GM12878 (cell line): ENCODE data around the gene SASH1. TPM values are rescaled to one million over a fixed set of nuclear protein-coding genes. Genes with fewer than 3 reads are reported as not detected.

ENCODE experiments used
- ATAC-seq: fragments of 200-7000 bp; cut with Tn5 transposase; 3 replicates; pipeline ENCODE4 v1.9.1; 2020; ENCODE audit warnings: mild to moderate bottlenecking, moderate library complexity
- BruUV-seq: library from RNA; stranded (reverse); fragments of 400-500 nt; replicated peaks from 2 replicates; lab custom pipeline; 2021; lab: Mats Ljungman, UMichigan
- CTCF ChIA-PET: fragments of 300-600 bp; sonication (Branson Sonifier 250); formaldehyde crosslinking; extraction: SDS; loops from one replicate; lab custom pipeline; 2021; ENCODE audit warnings: inconsistent platforms; lab: Yijun Ruan, JAX
- POLR2A ChIA-PET: fragments of 350-600 bp; formaldehyde crosslinking; extraction: SDS; loops from one replicate; lab custom pipeline; 2021; ENCODE audit warnings: inconsistent platforms; lab: Charles Lee
- RAD21 ChIA-PET: fragments of 300-600 bp; sonication (Branson Sonifier 250); formaldehyde crosslinking; loops from one replicate; lab custom pipeline; 2023; ENCODE audit warnings: antibody characterized with exemption; ENCODE audit not compliant: unreplicated experiment; lab: Charles Lee
- SMC1A ChIA-PET: fragments of 300-600 bp; sonication (Branson Sonifier 250); formaldehyde crosslinking; loops from one replicate; lab custom pipeline; 2023; ENCODE audit not compliant: unreplicated experiment, uncharacterized antibody; lab: Charles Lee
- DNase-seq: peaks from one replicate; pipeline ENCODE4 v3.0.0-alpha.2; 2011; ENCODE audit warnings: low read depth, low spot score
- FAIRE-seq: peaks from 3 replicates; lab custom pipeline; 2011; peaks lifted over from hg19 to GRCh38; lab: Jason Lieb, UNC
- H2AFZ ChIP-seq: 2 replicates; pipeline ENCODE4 v1.6.0; 2011; ENCODE audit warnings: low read depth, low read length, control low read depth; ENCODE audit not compliant: control insufficient read depth
- H3K27ac ChIP-seq: 2 replicates; pipeline ENCODE4 v1.5.1; 2011; ENCODE audit warnings: control low read depth; ENCODE audit not compliant: control insufficient read depth, insufficient read depth
- H3K27me3 ChIP-seq, 2 experiments: replicated peaks in 1 of 2; 2 replicates each; pipeline versions ENCODE4 v1.6.0 to v1.6.1; 2011; ENCODE audit warnings: low read length in 1 of 2; ENCODE audit not compliant: control insufficient read depth in 2 of 2, insufficient read depth in 2 of 2
- H3K36me3 ChIP-seq, 2 experiments: 2 replicates each; pipeline ENCODE4 v1.5.1; 2011; ENCODE audit warnings: low read length in 1 of 2; ENCODE audit not compliant: control insufficient read depth in 2 of 2, insufficient read depth in 2 of 2
- H3K4me1 ChIP-seq: 2 replicates; pipeline ENCODE4 v1.6.1; 2011; ENCODE audit warnings: mild to moderate bottlenecking, low read length, moderate library complexity, mixed read lengths; ENCODE audit not compliant: control insufficient read depth, insufficient read depth
- H3K4me2 ChIP-seq: 2 replicates; pipeline ENCODE4 v1.6.0; 2011; ENCODE audit warnings: control low read depth; ENCODE audit not compliant: control insufficient read depth, insufficient read depth
- H3K4me3 ChIP-seq: fragments of 200-600 bp; sonication (generic); 2 replicates; pipeline ENCODE4 v1.5.1; 2016
- H3K79me2 ChIP-seq: 2 replicates; pipeline ENCODE4 v1.6.0; 2011; ENCODE audit warnings: low read length; ENCODE audit not compliant: control insufficient read depth, insufficient read depth
- H3K9ac ChIP-seq: 2 replicates; pipeline ENCODE4 v1.8.0; 2011; ENCODE audit warnings: low read length, control low read depth, mixed read lengths; ENCODE audit not compliant: control insufficient read depth, insufficient read depth
- H3K9me3 ChIP-seq: replicated peaks from 3 replicates; pipeline ENCODE4 v1.5.1; 2011; ENCODE audit warnings: mild to moderate bottlenecking, low read length; ENCODE audit not compliant: control insufficient read depth, insufficient read depth
- H4K20me1 ChIP-seq: 2 replicates; pipeline ENCODE4 v1.6.0; 2011; ENCODE audit not compliant: control insufficient read depth, insufficient read depth
- DPF2 ChIP-seq: fragments of 450-650 bp; IDR thresholded peaks from 2 replicates; pipeline ENCODE4 v1.6.1; 2017; ENCODE audit warnings: mild to moderate bottlenecking
- EZH2 ChIP-seq: IDR thresholded peaks from 2 replicates; pipeline ENCODE4 v1.6.1; 2012; ENCODE audit warnings: low read depth, mild to moderate bottlenecking, control low read depth, inconsistent platforms, low read length, borderline replicate concordance; ENCODE audit not compliant: control insufficient read depth
- MXI1 ChIP-seq: fragments of 150-350 bp; IDR thresholded peaks from 2 replicates; pipeline ENCODE4 v1.6.1; 2011; ENCODE audit warnings: low read depth, mild to moderate bottlenecking, inconsistent platforms, low read length, improper control_type of control experiment
- NFIC ChIP-seq: IDR thresholded peaks from 2 replicates; pipeline ENCODE4 v1.6.1; 2012; ENCODE audit warnings: low read depth, mild to moderate bottlenecking, inconsistent platforms, low read length, moderate library complexity
- RCOR1 ChIP-seq: conservative IDR thresholded peaks from 2 replicates; pipeline ENCODE4 v1.6.1; 2012; ENCODE audit warnings: low read depth, low read length, improper control_type of control experiment
- ZBED1 ChIP-seq: IDR thresholded peaks from 2 replicates; pipeline ENCODE4 v1.6.1; 2016; ENCODE audit warnings: borderline replicate concordance
- WGBS: methylation state at CpG from one replicate; pipeline ENCODE4 v1.1.6; 2016; ENCODE audit warnings: low lambda C conversion rate; ENCODE audit not compliant: insufficient replicate concordance, insufficient coverage; ENCODE audit errors: missing lambda C conversion rate; 5-methylcytosine and 5-hydroxymethylcytosine counted together
- in situ Hi-C: fragments of 300-500 bp; cut with MboI; formaldehyde crosslinking; loops from 9 replicates; pipeline ENCODE4 v1.14.3; 2018; ENCODE audit warnings: mixed read lengths
- intact Hi-C: fragments of 100-400 bp; cut with micrococcal nuclease; formaldehyde crosslinking; loops from one replicate; pipeline ENCODE4 v1.14.2; 2022; ENCODE audit not compliant: unreplicated experiment
- polyA plus RNA-seq, 11 experiments: library from polyadenylated mRNA; depleted of rRNA in 4 of 11; unstranded in 6 of 11; stranded (reverse) in 5 of 11; fragments of >200 nt; fragmentation: Nextera tagmentation in 4 of 11; fragmentation: Illumina TruSeq in 1 of 11; extraction: Ambion mirVana in 4 of 11; extraction: Trizol in 1 of 11; gene quantifications; 1 replicate in 1 of 11; 2 replicates in 10 of 11; pipeline versions ENCODE4 v1.2.1 to v1.2.3, GENCODE V29; 2011 to 2016; ENCODE audit warnings: inconsistent platforms in 2 of 11, missing spikeins in 2 of 11, low read depth in 1 of 11
- total RNA-seq, 4 experiments: library from RNA; depleted of rRNA in 3 of 4; stranded (reverse); fragments of >200 nt in 3 of 4; fragmentation: Illumina TruSeq in 1 of 4; extraction: Trizol in 1 of 4; gene quantifications; 2 replicates each; pipeline versions ENCODE4 v1.2.1 to v1.2.3, GENCODE V29; 2013 to 2021
- TF ChIP-seq, protein P1 (sequence below): fragments of 450-650 bp; IDR thresholded peaks from 2 replicates; pipeline ENCODE4 v1.6.1; 2016; ENCODE audit warnings: mild to moderate bottlenecking

SASH1 gene
- total and polyA plus RNA-seq, 10 of the 15 experiments (the other 5 are each of a cell fraction or from before 2014, with no cell fraction given): 0.01 to 0.73 (median 0.14) TPM; not detected in 4

DNA sequence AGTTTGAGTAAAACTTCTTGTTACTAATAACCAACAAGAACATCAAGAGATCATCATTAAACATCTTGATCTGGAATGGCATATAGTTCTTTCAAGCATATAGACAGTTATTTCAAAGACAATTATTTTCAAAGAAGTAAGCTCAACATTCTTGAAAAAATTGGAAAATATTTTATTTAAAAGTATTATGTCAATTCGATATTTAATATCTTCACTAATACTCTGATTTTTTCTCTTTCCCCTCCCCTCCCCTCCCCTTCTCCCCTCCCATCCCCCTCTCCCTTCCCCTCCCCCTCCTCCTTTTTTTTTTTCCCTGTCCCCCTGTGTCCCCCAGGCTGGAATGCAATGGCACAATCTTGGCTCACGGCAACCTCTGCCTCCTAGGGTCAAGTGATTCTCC is 82.8 kb downstream of the SASH1 start (continued):
- TF ChIP-seq, protein P1, sequence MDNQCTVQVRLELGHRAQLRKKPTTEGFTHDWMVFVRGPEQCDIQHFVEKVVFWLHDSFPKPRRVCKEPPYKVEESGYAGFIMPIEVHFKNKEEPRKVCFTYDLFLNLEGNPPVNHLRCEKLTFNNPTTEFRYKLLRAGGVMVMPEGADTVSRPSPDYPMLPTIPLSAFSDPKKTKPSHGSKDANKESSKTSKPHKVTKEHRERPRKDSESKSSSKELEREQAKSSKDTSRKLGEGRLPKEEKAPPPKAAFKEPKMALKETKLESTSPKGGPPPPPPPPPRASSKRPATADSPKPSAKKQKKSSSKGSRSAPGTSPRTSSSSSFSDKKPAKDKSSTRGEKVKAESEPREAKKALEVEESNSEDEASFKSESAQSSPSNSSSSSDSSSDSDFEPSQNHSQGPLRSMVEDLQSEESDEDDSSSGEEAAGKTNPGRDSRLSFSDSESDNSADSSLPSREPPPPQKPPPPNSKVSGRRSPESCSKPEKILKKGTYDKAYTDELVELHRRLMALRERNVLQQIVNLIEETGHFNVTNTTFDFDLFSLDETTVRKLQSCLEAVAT: no peak
- TF ChIP-seq ZBED1: no peak

DNA sequence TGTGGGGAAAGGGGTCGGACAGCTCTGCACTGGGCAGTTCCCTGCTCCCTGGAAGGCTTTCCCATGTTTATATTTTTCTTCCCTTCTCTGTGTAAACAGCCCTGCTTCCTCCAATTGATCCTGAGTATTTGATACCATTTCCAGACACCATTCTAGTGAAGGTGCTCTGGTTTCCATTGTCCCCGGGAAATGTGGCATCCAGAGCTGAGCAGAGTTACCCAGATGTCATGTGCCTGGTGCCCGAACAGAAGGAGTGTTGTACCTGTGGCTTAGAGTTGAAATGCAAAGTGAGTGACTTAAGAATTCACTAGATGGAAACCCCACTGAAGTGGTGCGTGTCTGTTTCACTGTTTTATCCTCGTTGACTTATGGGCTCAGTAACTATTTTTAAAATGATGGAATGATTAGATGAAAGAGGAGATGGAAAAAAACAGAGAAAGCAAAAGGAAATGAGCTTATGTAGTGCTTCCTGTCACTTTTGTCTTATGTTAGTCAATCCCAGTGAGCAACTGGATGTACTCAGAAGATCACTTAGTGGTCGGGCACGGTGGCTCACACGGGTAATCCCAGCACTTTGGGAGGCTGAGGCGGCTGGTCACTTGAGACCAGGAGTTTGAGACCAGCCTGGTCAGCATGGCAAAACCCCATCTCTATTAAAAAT is 83.8 kb downstream of the SASH1 start:
- POLR2A ChIA-PET: no interaction called here

More for the DNA sequence above, 83.8 kb downstream of the SASH1 start:
- DNase-seq: no peak
- SMC1A ChIA-PET: no interaction called here
- in situ Hi-C loops (no loop called here), intact Hi-C loops (no loop called here)
- Histone ChIP-seq H3K36me3 (no peaks in the 10 kb centered on the region), H3K9me3 (no peaks in the 10 kb centered on the region), H3K27me3 (no peaks in the 10 kb centered on the region; a peak in 1 of 4 replicates), H3K4me2 (no peak overlapping the region), H3K79me2 (no peaks in the 10 kb centered on the region), H3K4me3 (no peak overlapping the region), H3K9ac (no peak overlapping the region), H2AFZ (no peak overlapping the region), H3K4me1 (no peaks in the 10 kb centered on the region), H3K27ac (no peak overlapping the region), H4K20me1 (no peaks in the 10 kb centered on the region)
- no peak for FAIRE-seq
- RAD21 ChIA-PET: no interaction called here
- WGBS: 30% methylated on average over 9 of the region's 9 CpGs
- no TSS peak for BruUV-seq
- ATAC-seq: no peak
- no peak for TF ChIP-seq NFIC
- no peak for TF ChIP-seq EZH2
- no peak for TF ChIP-seq RCOR1
- no peak for TF ChIP-seq DPF2
- no peak for TF ChIP-seq MXI1
- CTCF ChIA-PET: no interaction called here
